ENCODE data around the gene DYNC1I1. TPM values are rescaled to one million over a fixed set of nuclear protein-coding genes. Genes with fewer than 3 reads are reported as not detected.

Gene DYNC1I1
- total and polyA plus RNA-seq, 2 of the 4 experiments (the other 2 are of a cell fraction): under 0.01 to 0.15 TPM

- dilution Hi-C loops (cut with HindIII; ENCODE audit: low sequenced_read_pairs, unreplicated experiment) (no loop called here), in situ Hi-C loops (cut with MboI; ENCODE audit: low sequenced_read_pairs) (loop anchor here (5.0 kb wide), 1 partner anchor 152 kb away; no protein-coding TSS in a partner anchor)
- H2AFZ ChIP-seq (replicated peaks; ENCODE audit: low read length, poor library complexity): no peak overlapping the region
These were observed 102.3 kb downstream of the DYNC1I1 start for GRCh38 chr7:95874541-95875265.

More at GRCh38 chr7:95874541-95875265, 102.3 kb downstream of the DYNC1I1 start:
- DNase-seq (no peak), ATAC-seq (ENCODE audit: low read depth) (no peak)
- Histone ChIP-seq H2BK5ac (ENCODE audit: low read depth, low read length, poor library complexity, severe bottlenecking) (no peak overlapping the region), H3K56ac (ENCODE audit: extremely low read depth, insufficient read depth, low read length) (no peak overlapping the region), H3K4me2 (ENCODE audit: low read depth, low read length) (no peak overlapping the region), H2AK5ac (ENCODE audit: low read depth, low read length) (no peak overlapping the region), H3K27ac (ENCODE audit: insufficient read depth, low read length) (no peak overlapping the region), H3K9me1 (ENCODE audit: insufficient read depth, low read length) (no peaks in the 10 kb centered on the region), H3K18ac (ENCODE audit: low read depth, low read length) (no peak overlapping the region), H4K5ac (ENCODE audit: low read depth, low read length) (no peak overlapping the region), H3K4me1 (ENCODE audit: control insufficient read depth, insufficient read depth, low read length) (no peaks in the 10 kb centered on the region), H3K4me3 (ENCODE audit: insufficient read depth, low read depth, low read length) (no peak overlapping the region), H2BK20ac (ENCODE audit: low read depth, low read length) (no peak overlapping the region), H2BK120ac (ENCODE audit: low read depth, low read length) (no peak overlapping the region), H3K36me3 (ENCODE audit: control insufficient read depth, insufficient read depth, low read length) (no peaks in the 10 kb centered on the region), H3K79me1 (ENCODE audit: low read depth in 1 of 2, low read length in 2 of 2) (no peaks in the 10 kb centered on the region), H4K8ac (ENCODE audit: low read depth in 2 of 2, low read length in 2 of 2) (no peak overlapping the region), H3K9ac (ENCODE audit: low read depth, low read length) (no peak overlapping the region), H3K14ac (replicated peaks; ENCODE audit: low read depth, low read length) (no peak overlapping the region), H3K23ac (ENCODE audit: low read depth, low read length) (no peak overlapping the region), H3K4ac (ENCODE audit: low read depth, low read length) (no peak overlapping the region), H3K9me3 (ENCODE audit: control insufficient read depth, insufficient read depth, low read length) (no peaks in the 10 kb centered on the region), H2BK15ac (ENCODE audit: low read depth, low read length) (no peak overlapping the region), H4K20me1 (ENCODE audit: insufficient read depth, low read length) (no peaks in the 10 kb centered on the region), H3K27me3 (ENCODE audit: control insufficient read depth, insufficient read depth, low read length) (no peaks in the 10 kb centered on the region), H4K91ac (ENCODE audit: insufficient read depth, low read depth, low read length) (no peak overlapping the region), H2AK9ac (replicated peaks; ENCODE audit: low read depth, low read length, poor library complexity) (no peak overlapping the region)
- TF ChIP-seq MAZ (IDR thresholded peaks at IDR 0.05; ENCODE audit: borderline replicate concordance, low read depth, low read length): no peak
- TF ChIP-seq FOS (IDR thresholded peaks at IDR 0.05; ENCODE audit: low read depth, low read length): no peak
- TF ChIP-seq POLR2A (IDR thresholded peaks at IDR 0.05; ENCODE audit: low read depth, low read length): no peak
- no peak for TF ChIP-seq ELK1 (IDR thresholded peaks at IDR 0.05; ENCODE audit: borderline replicate concordance, low read depth, low read length)
- TF ChIP-seq NFE2L2 (IDR thresholded peaks at IDR 0.05; ENCODE audit: low read depth, low read length): no peak
- no peak for TF ChIP-seq USF2 (IDR thresholded peaks at IDR 0.05; ENCODE audit: low read depth, low read length)
- no peak for TF ChIP-seq BHLHE40 (IDR thresholded peaks at IDR 0.05; ENCODE audit: low read depth, low read length)
- no peak for TF ChIP-seq CHD1 (IDR thresholded peaks at IDR 0.05; ENCODE audit: low read depth, low read length)
- no TSS peak for BruUV-seq (replicated peaks)
- POLR2A ChIA-PET (ENCODE audit: unreplicated experiment): no interaction called here
- intact Hi-C loops (cut with micrococcal nuclease): loop anchor here (5.0 kb wide), 1 partner anchor 347 kb away; no protein-coding TSS in a partner anchor
- WGBS, 2 experiments (ENCODE audit: extremely low coverage in 2 of 2, insufficient read length in 1 of 2): no CpG with 5 or more reads among the region's 4 CpGs
- CTCF ChIA-PET: no interaction called here
